Measurements from ENCODE around the gene MC1R.
"Not testable (repeated sequence)": the region's sequence is repeated elsewhere in the genome, so short reads cannot be mapped to it uniquely, and the experiment has no call there.

The MC1R gene

DNA sequence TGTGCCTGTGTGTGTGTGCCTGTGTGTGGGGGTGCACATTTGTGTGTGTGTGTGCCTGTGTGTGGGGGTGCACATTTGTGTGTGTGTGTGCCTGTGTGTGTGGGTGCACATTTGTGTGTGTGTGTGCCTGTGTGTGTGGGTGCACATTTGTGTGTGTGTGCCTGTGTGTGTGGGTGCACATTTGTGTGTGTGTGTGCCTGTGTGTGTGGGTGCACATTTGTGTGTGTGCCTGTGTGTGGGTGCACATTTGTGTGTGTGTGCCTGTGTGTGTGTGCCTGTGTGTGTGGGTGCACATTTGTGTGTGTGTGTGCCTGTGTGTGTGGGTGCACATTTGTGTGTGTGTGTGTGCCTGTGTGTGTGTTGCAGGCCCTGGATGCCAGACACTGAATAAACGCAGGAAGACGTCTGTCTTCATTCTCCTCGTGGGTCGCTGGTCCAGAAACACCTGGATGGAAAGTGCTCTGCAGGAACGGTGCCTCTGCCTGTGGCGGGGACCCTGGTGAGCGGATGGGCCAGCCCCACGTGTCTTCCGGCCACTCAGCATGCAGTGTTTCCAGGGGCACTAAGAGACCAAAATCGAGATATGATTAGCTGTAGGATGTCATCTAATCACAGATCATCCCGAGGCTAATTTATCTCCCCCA lies 3.9 kb upstream of the MC1R start:
- DNase-seq = not testable (repeated sequence)

DNA sequence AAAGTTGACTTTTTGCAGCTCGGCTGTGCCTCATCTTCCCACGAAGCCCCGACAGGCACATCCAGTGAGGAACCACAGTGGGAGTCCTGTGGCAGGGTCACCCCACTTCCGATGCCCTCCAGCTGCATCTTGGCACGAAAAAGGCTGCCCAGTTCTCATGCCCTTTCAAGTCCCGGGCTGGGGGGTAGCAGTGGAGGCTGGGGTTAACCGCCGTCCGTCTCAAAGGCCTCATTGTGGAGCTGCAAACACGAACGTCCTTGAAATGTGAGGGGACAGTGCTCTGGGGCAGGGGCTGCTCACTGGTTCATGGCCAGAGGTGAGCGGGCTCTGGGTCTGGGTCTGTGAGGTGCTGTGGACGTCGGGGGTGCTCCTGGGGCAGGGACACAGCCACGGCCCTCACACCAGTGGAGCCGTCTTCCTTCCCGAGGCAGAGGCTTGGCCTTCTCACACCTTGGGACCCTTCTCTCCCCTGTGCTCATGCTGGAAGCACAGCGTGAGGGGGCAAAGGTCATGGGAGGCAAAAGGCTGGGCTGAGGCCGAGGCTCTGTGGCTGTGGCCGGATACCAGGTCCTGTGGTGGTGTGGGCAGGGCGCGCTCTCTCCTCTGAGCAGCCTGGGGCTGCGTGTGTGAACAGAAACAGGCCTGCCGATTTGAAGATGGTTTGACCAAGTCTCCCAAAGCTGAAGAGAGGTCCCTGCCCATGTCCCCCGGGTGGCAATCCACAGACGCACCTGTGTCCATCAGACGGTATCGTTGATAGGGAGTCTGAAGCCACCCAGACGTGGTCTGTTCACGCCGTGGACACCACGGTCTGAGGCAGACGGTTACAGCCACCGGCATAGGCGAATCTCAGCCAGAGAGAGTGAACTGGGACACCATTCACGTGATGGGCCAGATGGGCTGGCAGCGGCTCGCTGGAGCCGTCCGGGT lies 3.1 kb upstream of the MC1R start:
- DNase-seq = no peak

DNA sequence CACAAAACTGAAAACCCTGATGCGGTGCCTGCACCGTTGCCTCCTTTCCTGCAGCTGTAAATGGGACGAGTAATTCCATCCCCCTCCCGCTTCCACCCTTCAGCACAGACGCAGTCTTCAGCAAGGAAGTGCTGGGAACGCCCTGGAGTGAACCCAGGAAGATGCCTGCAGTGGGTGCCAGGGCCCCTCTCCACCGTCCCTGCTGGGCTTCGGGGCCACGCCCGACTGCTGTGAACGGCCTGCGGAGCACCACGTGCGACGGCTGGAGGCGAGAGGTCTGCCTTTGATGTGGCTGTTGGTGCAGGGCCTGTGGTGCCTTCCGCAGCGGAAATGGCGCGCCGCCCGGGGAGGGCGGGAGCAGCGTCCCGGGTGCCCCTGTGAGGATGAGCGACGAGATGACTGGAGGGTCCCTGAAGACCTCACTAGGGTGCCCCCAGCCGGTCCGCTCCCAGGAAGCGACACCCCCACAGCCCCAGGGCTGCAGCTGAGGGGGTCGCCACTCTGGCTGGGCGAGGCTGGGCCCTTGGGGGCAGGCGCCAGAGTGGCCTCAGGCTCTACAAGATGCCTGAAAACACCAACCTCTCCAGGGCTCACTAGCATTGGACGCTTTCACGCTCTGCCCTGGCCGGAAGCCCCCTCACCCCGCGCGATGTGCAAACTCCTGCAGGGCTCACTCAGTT lies 749 bp upstream of the MC1R start:
- DNase-seq = peak; percentile 76

DNA sequence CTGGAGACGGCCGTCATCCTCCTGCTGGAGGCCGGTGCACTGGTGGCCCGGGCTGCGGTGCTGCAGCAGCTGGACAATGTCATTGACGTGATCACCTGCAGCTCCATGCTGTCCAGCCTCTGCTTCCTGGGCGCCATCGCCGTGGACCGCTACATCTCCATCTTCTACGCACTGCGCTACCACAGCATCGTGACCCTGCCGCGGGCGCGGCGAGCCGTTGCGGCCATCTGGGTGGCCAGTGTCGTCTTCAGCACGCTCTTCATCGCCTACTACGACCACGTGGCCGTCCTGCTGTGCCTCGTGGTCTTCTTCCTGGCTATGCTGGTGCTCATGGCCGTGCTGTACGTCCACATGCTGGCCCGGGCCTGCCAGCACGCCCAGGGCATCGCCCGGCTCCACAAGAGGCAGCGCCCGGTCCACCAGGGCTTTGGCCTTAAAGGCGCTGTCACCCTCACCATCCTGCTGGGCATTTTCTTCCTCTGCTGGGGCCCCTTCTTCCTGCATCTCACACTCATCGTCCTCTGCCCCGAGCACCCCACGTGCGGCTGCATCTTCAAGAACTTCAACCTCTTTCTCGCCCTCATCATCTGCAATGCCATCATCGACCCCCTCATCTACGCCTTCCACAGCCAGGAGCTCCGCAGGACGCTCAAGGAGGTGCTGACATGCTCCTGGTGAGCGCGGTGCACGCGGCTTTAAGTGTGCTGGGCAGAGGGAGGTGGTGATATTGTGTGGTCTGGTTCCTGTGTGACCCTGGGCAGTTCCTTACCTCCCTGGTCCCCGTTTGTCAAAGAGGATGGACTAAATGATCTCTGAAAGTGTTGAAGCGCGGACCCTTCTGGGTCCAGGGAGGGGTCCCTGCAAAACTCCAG lies 1.1 kb downstream of the MC1R start:
- no peak for DNase-seq

DNA sequence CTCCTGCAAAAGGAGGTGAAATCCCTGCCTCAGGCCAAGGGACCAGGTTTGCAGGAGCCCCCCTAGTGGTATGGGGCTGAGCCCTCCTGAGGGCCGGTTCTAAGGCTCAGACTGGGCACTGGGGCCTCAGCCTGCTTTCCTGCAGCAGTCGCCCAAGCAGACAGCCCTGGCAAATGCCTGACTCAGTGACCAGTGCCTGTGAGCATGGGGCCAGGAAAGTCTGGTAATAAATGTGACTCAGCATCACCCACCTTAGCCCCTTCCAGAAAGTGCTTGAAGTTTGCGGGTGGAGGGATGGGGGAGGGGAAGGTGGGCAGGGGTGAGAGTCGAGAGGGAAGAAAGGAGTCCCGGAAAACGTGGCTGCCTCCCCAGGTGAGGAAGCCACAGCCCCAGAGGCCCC lies 2.1 kb downstream of the MC1R start:
- DNase-seq = no peak

DNA sequence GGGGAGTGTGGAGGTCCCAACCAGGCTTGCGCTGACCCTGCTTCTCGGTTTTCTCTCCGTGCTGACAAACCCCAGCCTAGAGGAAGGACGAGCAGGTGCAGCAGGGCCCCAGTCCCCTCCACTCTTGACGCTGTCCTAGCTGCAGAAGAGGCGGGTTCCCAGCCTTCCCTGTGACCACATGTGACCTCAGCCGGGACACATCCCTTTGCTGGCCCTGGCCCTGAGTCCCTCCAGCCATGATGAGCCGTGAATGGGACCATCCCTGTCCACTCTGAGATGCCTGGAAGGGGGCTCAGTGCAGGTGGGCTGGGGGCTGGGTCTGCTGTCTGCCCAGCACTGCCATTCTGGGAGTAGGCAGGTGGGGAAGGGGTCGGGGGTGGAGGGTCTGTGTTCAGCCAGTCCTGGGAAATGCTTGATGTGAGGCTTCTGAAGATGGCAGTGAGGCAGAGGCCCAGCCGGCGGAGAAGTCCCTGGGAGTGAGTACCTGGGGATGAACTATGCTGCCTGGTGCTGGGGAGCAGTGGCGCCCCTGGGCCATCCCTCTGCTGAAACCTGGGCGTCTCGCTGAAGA lies 2.6 kb downstream of the MC1R start:
- DNase-seq = no peak

DNA sequence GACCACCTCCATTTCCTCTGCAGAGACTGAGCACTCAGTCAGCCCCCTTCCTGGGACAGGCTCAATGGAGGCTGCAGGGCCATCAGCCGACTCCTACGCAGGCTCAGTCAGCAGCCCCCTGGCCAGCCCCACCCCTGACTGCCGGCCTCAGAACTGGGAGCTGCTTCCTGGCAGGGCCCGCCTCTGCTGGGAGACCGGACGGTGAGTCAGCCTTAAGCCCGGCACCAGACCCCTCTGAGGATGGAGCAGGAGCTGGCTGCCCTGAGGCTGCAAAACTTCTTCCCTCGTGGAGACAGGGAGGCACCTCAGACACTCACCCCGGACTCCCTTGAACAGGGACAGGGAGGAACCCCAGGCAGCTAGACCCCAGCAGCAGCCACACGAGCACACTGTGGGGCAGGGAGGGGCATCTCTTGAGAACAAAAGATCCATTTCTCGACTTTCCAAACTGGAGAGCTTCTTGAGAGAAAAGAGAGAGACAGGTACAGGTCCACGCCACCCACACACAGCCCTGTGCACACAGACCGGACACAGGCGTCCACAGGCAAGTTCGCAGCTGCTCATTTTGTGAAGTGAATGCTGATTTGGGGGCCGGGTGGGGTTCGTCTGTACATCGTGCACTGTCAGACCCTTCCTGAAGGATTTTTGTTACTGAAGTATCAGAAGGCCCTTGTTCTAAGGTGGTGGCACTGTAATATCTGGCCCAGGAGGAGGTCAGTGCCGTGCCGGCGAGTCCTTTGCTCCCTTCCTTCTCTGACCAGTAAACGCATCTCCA lies 3.2 kb downstream of the MC1R start:
- no peak for DNase-seq

DNA sequence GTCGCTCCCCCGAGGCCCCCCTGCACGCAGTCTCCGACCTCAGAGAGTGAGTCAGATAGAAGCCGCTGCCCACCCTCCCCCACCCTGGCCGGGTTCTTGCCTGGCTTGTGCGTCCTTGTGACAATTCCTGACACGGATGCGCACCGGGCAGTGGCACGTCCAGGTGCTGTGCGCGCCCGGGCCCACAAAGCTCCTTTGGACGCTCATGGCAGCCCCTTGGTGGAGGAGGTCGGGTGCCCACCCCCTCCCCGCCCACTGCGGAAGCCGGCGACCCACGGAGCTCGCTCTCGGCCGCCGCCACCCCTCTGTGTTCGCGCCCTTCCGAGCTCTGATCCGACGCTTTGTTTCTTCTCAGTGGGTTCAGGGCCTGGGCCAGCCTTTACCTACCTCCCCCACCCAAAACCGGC lies 3.8 kb downstream of the MC1R start:
- no peak for DNase-seq

DNA sequence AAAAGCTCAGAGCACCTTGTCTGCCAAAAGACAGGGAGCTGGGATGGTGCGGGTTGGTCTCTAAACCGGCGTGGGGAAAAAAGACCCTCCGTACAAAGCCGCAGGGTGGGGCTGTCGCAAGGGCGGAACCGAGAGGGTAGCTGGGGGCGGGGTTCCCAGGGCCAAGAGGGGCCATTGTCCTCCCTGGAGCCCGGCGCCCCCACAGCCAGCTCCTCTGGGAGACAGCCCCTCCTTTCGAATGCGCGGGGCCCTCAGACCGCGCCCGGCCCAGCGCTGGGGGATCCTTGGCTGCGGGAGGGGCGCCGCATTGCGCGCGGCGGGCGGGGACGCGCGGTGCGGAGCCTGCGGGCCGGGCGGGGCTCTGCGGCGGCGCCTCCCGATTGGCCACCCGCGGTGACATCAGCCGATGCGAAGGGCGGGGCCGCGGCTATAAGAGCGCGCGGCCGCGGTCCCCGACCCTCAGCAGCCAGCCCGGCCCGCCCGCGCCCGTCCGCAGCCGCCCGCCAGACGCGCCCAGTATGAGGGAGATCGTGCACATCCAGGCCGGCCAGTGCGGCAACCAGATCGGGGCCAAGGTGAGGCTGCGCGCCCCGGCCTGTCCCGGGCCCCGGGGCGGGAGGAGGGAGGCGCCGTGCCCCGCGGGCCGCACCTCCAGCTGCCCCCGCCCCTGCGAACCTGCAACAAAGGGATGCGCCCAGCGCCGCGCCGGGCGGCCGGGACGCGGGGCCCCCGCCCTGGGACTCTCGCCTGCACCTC lies 4.4 kb downstream of the MC1R start, which contains the start of gene TUBB3:
Gene TUBB3, plus strand, starts transcription at position 459 of the 756 bp plus-strand sequence. Its CDS starts 60 bp downstream, at position 519.
- no peak for DNase-seq

DNA sequence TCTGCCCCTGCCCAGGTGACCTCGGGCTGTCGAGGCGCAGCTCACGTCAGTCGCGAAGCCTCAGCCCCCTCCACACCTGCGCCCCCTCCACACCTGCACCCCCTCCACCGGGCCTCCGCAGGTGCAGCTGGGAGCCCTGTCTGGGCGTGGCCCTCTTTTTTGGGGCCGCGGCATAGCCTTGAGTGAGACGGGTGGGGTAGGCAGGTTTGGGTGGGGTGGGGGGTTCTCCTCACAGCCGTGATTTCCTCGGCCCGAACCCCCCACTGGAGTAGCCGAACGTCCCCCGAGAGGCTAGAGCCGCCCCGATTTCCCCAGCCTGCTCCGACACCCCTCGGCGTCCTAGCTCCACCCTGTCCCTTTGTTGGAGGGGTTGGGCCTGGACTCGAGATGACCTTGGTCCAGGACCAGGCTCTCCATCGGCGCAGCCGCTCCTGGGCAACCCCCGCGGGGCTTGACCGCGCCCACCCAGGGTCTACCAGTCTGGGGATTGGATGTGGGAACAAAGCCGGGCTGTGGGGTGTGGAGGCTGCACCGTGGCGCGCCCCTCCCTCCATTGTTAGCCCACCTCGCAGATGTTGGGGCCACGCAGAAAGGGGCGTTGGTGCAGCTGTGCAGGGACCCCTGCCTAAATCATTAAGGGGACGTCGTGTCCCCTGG lies 5.1 kb downstream of the MC1R start:
- DNase-seq = no peak

DNA sequence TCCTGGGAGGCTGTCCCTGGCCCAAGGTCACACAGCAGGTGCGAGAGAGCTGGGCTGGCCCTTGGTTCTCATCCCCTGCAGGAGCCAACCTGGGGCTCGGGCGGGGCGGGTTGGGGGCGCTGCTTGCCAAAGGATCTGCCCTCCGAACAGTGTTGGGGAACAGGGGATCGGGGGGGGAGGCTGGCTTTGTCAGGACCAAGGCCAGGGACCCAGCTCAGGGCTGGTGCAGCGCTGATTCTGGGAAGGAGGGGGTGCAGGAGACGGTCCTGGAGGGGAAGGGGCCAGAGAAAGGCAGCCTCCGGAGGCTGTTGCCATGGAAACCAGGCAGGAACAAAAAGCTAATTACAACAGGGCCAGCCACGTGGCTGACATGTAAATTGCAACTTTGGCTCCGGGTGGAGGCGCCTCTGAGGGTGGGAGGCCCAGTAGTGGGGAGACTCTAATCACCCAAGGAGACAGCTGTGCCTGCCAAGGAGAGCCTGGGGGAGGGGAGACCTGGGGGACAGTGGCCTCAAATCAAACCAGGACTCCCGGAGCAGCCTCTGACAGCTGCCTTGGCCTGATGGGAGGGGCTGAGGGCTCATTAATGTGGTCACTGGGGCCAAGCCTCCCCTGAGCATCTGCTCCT lies 5.7 kb downstream of the MC1R start:
- DNase-seq = peak; percentile 27

DNA sequence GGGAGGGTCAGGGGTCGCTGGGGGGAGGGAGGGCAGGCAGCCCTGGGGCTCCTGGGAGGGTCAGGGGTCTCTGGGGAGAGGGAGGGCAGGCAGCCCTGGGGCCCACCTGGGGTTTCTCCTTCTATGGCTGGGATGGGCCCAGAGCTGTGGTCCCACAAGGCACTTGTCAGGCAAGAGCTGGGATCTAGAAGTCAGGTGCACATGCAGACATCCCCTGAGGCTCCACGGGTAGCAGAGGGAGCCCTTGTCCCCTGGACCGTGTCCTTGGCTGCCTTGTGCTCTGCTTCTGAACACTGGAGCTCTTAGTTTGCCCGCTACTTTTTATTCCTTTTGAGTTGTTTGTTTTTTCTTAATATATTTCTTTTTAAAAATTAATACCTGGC lies 6.3 kb downstream of the MC1R start:
- DNase-seq = no peak

DNA sequence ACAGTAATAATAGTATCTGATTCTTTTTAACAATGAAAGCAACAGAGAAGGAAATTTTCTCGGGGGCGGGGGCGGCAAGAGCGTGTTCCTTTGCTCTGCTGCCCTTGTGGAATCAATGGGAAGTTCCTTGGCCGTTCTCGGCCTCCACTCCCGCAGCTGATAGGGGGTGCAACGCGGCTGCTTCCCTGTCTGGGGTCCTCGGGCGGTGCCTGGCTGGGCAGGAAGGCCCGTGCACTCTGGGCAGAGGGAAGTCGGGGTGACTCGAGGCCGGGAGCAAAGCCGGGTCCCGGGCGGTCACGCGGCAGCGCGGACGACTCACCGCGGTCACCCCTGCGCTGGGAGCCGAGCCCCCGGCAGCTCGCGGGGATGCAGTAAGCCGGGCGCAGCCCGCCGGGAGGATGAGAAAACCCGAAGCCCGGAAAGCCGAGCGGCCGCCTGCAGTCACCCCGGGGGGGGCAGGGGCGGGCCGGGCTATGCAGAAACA lies 7.0 kb downstream of the MC1R start:
- DNase-seq = no peak

DNA sequence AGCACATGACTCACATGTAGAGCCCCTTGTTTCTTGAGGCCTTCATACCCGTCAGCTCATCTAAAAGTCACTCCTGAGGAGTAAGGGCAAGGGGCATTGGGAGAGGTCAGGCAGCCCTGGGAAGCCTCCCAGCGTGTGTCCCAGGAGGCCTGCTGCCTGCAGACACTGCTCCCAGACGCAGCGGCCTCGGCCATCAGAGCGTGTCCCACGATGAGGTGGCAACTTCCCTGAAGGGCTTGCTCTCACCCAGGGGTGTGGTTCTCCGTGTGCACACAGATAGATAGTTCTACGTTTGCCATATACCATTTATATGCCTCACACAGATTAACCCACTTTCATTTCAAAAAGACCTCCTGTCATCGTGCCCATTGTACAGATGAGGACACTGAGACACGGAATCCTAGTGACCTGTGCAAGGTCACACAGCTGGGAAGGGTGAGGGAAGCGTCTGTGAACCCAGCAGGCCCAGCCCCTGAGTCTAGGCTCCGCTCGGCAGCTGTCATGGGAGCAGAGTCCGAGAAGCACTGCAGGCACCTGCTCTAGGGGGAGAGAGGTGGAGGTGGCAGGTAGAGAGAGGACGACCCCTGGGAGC lies 12.7 kb downstream of the MC1R start:
- no peak for DNase-seq

DNA sequence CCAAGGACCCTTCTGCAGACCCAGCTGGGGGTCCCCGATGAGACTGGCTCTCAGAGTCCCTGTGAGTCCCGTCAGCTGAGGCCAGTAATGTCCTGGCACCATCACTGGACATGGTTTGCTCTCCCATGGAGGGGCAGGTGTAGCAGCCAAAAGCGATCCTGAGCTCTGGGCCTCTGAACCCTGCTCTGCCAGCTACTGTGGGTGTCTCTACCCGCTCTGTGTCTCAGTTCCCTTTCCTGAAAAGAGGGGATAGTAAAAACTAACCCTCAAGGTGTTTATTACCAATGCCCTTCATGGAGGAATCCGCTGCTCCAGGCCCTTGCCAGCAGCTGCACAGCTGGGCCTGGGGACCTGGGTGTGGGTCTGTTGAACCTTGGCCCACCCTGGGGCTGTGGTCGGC lies 13.3 kb downstream of the MC1R start:
- DNase-seq = no peak

DNA sequence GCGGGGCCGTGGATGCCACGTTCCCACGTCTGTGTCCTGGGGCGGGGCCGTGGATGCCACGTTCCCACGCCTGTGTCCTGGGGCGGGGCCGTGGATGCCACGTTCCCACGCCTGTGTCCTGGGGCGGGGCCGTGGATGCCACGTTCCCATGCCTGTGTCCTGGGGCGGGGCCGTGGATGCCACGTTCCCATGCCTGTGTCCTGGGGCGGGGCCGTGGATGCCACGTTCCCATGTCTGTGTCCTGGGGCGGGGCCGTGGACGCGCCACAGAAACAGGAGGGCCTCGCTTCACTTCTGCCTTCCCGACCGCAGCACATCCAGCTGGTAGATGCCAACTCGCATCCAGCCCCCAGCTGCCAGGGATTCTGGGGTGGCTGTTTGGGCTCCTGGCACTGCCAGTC lies 15.4 kb downstream of the MC1R start:
- not testable (repeated sequence) for DNase-seq

DNA sequence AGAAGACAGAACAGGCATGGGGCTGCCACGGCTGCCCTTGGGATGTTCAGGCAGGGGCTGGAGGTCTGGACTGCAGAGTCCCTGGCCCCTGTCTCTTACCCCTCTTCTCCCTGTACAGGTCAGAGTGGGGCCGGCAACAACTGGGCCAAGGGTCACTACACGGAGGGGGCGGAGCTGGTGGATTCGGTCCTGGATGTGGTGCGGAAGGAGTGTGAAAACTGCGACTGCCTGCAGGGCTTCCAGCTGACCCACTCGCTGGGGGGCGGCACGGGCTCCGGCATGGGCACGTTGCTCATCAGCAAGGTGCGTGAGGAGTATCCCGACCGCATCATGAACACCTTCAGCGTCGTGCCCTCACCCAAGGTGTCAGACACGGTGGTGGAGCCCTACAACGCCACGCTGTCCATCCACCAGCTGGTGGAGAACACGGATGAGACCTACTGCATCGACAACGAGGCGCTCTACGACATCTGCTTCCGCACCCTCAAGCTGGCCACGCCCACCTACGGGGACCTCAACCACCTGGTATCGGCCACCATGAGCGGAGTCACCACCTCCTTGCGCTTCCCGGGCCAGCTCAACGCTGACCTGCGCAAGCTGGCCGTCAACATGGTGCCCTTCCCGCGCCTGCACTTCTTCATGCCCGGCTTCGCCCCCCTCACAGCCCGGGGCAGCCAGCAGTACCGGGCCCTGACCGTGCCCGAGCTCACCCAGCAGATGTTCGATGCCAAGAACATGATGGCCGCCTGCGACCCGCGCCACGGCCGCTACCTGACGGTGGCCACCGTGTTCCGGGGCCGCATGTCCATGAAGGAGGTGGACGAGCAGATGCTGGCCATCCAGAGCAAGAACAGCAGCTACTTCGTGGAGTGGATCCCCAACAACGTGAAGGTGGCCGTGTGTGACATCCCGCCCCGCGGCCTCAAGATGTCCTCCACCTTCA lies 16.2 kb downstream of the MC1R start:
- DNase-seq = no peak

DNA sequence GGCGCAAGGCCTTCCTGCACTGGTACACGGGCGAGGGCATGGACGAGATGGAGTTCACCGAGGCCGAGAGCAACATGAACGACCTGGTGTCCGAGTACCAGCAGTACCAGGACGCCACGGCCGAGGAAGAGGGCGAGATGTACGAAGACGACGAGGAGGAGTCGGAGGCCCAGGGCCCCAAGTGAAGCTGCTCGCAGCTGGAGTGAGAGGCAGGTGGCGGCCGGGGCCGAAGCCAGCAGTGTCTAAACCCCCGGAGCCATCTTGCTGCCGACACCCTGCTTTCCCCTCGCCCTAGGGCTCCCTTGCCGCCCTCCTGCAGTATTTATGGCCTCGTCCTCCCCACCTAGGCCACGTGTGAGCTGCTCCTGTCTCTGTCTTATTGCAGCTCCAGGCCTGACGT lies 17.0 kb downstream of the MC1R start:
- not testable (repeated sequence) for DNase-seq
